GM23248 (cell line): ENCODE measurements around the gene CFAP251.

Experiments used
- EZH2 ChIP-seq: fragments of 200-600 bp; sonication (generic); IDR thresholded peaks from 2 replicates; pipeline ENCODE4 v1.6.1; 2018; ENCODE audit warnings: antibody characterized with exemption, mild to moderate bottlenecking; ENCODE audit not compliant: insufficient read depth, poor library complexity, severe bottlenecking
- EZH2phosphoT487 ChIP-seq: fragments of 200-600 bp; sonication (generic); IDR thresholded peaks from 2 replicates; pipeline ENCODE4 v1.6.1; 2018; ENCODE audit warnings: antibody characterized with exemption, moderate library complexity, mild to moderate bottlenecking, low read depth; ENCODE audit not compliant: insufficient read depth

GRCh38 chr12:122012184-122012583 lies 93.8 kb downstream of the CFAP251 start:
- TF ChIP-seq EZH2phosphoT487 (no peak), EZH2 (no peak)
